Caco-2 (cell line): ENCODE measurements around the gene SNX1. TPM values are rescaled to one million over a fixed set of nuclear protein-coding genes. Genes with fewer than 3 reads are reported as not detected.
"Not testable (repeated sequence)": the region's sequence is repeated elsewhere in the genome, so short reads cannot be mapped to it uniquely, and the experiment has no call there.

Source experiments
- BruUV-seq: library from RNA; stranded (reverse); fragments of 400-500 nt; replicated peaks from 2 replicates; lab custom pipeline; 2021; lab: Mats Ljungman, UMichigan
- CTCF ChIA-PET: fragments of 300-600 bp; sonication (Branson Sonifier 250); formaldehyde crosslinking; loops from one replicate; lab custom pipeline; 2022; ENCODE audit warnings: antibody characterized with exemption; lab: Charles Lee
- POLR2A ChIA-PET: fragments of 300-600 bp; sonication (Branson Sonifier 250); formaldehyde crosslinking; loops from one replicate; lab custom pipeline; 2022; ENCODE audit warnings: antibody characterized with exemption; lab: Charles Lee
- DNase-seq, 2 experiments: peaks; one replicate each; pipeline versions ENCODE4 v3.0.0 to v3.0.0-alpha.2; 2020 to 2022
- H3K27me3 ChIP-seq: replicated peaks from 2 replicates; pipeline ENCODE4 v1.6.0; 2011; ENCODE audit warnings: low read length; ENCODE audit not compliant: control insufficient read depth, insufficient read depth
- H3K36me3 ChIP-seq: 2 replicates; pipeline ENCODE4 v1.5.1; 2011; ENCODE audit warnings: low read length; ENCODE audit not compliant: control insufficient read depth, insufficient read depth
- H3K4me1 ChIP-seq: fragments of 250-450 bp; sonication (Bioruptor Pico); 2 replicates; pipeline ENCODE4 v1.5.1; 2020; ENCODE audit warnings: mild to moderate bottlenecking
- H3K4me3 ChIP-seq: 2 replicates; pipeline ENCODE4 v1.5.1; 2011; ENCODE audit warnings: low read depth, mild to moderate bottlenecking, control low read depth, low read length
- H3K9me3 ChIP-seq: fragments of 250-450 bp; sonication (Bioruptor Pico); 2 replicates; pipeline ENCODE4 v1.5.1; 2020; ENCODE audit warnings: mild to moderate bottlenecking, moderate library complexity
- H3K27ac Mint-ChIP-seq: one replicate; pipeline ENCODE4 v1.8.0; 2022; ENCODE audit warnings: mixed read lengths; ENCODE audit not compliant: unreplicated experiment
- H3K27me3 Mint-ChIP-seq: one replicate; pipeline ENCODE4 v1.8.0; 2022; ENCODE audit warnings: mixed read lengths; ENCODE audit not compliant: insufficient read depth, unreplicated experiment
- H3K36me3 Mint-ChIP-seq: one replicate; pipeline ENCODE4 v1.8.0; 2022; ENCODE audit warnings: mild to moderate bottlenecking, mixed read lengths; ENCODE audit not compliant: insufficient read depth, unreplicated experiment
- H3K4me1 Mint-ChIP-seq: one replicate; pipeline ENCODE4 v1.8.0; 2022; ENCODE audit warnings: low read depth, mixed read lengths; ENCODE audit not compliant: unreplicated experiment
- H3K4me3 Mint-ChIP-seq: one replicate; pipeline ENCODE4 v1.8.0; 2022; ENCODE audit warnings: mild to moderate bottlenecking, moderate library complexity, mixed read lengths; ENCODE audit not compliant: unreplicated experiment
- H3K9me3 Mint-ChIP-seq: one replicate; pipeline ENCODE4 v1.8.0; 2022; ENCODE audit warnings: mixed read lengths; ENCODE audit not compliant: unreplicated experiment
- intact Hi-C: fragments of 100-400 bp; cut with micrococcal nuclease; formaldehyde crosslinking; loops from one replicate; pipeline ENCODE4 v1.10.0; 2022; ENCODE audit not compliant: unreplicated experiment
- total RNA-seq: library from RNA; stranded (reverse); gene quantifications from 2 replicates; pipeline ENCODE4 v1.2.3, GENCODE V29; 2022
- TF ChIP-seq, protein P1 (sequence below), 2 experiments: fragments of 200-600 bp in 1 of 2; IDR thresholded peaks; 1 replicate in 1 of 2; 2 replicates in 1 of 2; pipeline versions ENCODE4 v1.5.1 to v1.8.0; 2011 to 2022; ENCODE audit warnings: antibody characterized with exemption in 1 of 2, control low read depth in 1 of 2, inconsistent platforms in 1 of 2, low read depth in 1 of 2, low read length in 1 of 2, mild to moderate bottlenecking in 1 of 2, moderate library complexity in 1 of 2; ENCODE audit not compliant: insufficient read depth in 1 of 2, severe bottlenecking in 1 of 2, unreplicated experiment in 1 of 2

The SNX1 gene
- total RNA-seq, 1 experiment from 2014 or later = 75.7 TPM

DNA sequence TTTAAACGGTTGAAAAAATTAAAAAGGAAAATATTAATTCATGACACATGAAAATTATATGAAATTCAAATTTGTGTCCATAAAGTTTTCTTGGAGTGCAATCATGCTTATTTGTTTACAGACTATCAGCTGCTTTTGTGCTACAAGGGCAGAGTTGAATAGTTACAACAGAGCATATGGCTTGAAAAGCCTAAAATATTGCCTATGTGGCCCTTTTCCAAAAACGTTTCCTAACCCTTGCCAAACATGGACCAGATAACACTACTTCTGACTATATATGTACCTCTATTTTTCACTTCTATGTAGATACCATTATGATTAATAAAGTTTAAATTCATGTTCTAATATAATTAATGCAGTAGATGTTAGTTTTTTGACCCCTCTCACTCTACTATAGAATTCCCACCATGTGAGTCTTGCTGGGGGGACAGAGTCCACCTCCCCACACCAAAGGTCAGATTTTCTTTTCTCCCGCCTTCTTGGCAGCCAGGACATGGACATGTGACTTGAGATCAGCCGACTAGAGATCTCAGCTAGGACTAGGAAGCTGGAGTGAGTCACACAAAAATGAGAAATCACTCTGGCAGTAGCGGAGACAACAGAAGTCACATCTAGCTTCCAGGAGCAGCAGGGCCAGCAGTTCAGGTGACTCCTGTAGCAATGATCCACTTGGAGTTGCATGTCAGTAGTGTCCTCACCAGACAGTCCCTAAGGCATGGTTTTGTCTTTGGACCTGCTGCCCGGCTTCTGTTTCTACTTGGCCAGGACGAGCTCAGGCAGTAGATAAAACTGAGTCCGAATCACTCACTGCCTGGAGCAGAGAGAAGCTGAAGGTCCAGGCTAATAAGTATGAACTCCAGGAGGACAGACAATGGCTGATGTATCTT is 24.6 kb upstream of the SNX1 start:
- TF ChIP-seq, protein P1, sequence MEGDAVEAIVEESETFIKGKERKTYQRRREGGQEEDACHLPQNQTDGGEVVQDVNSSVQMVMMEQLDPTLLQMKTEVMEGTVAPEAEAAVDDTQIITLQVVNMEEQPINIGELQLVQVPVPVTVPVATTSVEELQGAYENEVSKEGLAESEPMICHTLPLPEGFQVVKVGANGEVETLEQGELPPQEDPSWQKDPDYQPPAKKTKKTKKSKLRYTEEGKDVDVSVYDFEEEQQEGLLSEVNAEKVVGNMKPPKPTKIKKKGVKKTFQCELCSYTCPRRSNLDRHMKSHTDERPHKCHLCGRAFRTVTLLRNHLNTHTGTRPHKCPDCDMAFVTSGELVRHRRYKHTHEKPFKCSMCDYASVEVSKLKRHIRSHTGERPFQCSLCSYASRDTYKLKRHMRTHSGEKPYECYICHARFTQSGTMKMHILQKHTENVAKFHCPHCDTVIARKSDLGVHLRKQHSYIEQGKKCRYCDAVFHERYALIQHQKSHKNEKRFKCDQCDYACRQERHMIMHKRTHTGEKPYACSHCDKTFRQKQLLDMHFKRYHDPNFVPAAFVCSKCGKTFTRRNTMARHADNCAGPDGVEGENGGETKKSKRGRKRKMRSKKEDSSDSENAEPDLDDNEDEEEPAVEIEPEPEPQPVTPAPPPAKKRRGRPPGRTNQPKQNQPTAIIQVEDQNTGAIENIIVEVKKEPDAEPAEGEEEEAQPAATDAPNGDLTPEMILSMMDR (IDR thresholded peaks at IDR 0.05; ENCODE audit: insufficient read depth in 1 of 2, low read depth in 1 of 2, low read length in 1 of 2, severe bottlenecking in 1 of 2, unreplicated experiment in 1 of 2) = no peak
- BruUV-seq = no TSS peak
- no peaks in the 10 kb centered on the region; the same call in 1 of the 2 replicates for H3K36me3 ChIP-seq
- Mint-ChIP-seq H3K27ac (no peak overlapping the region), H3K9me3 (no peaks in the 10 kb centered on the region), H3K4me3 (no peak overlapping the region), H3K4me1 (peaks cover 5% of the 10 kb centered on the region), H3K36me3 (peaks cover 12% of the 10 kb centered on the region), H3K27me3 (no peaks in the 10 kb centered on the region)
- peaks cover 22% of the 10 kb centered on the region for H3K4me1 ChIP-seq
- intact Hi-C loops = no loop called here
- H3K27me3 ChIP-seq = no peaks in the 10 kb centered on the region
- POLR2A ChIA-PET = no interaction called here
- no peaks in the 10 kb centered on the region for H3K9me3 ChIP-seq
- DNase-seq = no peak
- H3K4me3 ChIP-seq = no peak overlapping the region
- CTCF ChIA-PET = interaction anchor here (0.6 to 1.4 kb wide), 3 partner anchors 25 to 1023 kb away, joined by 3 to 4 read pairs (median 3); partner anchors contain the start of gene DAPK2

DNA sequence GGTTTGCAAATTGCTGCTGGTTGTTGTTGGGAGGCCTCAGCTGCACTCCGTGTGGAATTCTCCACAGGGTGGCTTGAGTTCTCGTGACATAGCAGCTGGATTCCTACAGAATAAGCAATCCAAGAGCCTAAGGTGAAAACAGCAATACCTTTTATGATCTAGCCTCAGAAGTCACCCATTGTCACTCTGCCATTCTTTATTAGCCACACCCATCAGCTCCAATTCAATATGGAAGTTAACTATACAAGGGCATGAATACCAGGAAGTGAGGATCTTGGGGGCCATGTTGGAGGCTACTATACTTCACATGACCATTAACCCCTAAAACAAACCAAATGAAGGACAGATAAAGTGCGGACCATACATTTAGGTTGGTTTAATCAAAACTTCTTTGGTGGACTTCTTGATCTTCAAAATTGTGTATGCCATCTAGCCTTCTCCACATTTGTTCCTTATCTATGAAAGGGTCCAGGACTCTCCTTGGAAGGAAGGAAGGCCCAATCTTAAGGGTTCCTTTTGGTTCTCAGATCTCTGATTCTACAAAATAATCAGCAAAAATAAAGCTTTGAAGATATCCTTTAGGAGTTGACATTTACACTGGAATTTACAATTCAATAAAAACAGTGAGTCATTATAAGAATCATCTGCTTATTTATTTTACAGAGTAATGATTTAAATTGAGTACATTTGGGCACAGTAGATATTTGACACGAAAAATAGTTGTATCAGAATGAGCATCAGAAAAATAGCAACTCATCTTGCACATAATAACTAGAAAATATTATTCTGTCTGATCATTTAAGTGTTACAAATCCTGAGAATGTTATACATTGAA is 23.6 kb upstream of the SNX1 start:
- no peak overlapping the region for H3K4me3 ChIP-seq
- BruUV-seq = no TSS peak
- Mint-ChIP-seq H3K36me3 (peaks cover 15% of the 10 kb centered on the region), H3K27ac (no peak overlapping the region), H3K27me3 (no peaks in the 10 kb centered on the region), H3K4me3 (no peak overlapping the region), H3K9me3 (no peaks in the 10 kb centered on the region), H3K4me1 (peaks cover 5% of the 10 kb centered on the region)
- intact Hi-C loops = no loop called here
- peaks cover 22% of the 10 kb centered on the region for H3K4me1 ChIP-seq
- TF ChIP-seq, protein P1 (IDR thresholded peaks at IDR 0.05; ENCODE audit: insufficient read depth in 1 of 2, low read depth in 1 of 2, low read length in 1 of 2, severe bottlenecking in 1 of 2, unreplicated experiment in 1 of 2) = no peak
- no peaks in the 10 kb centered on the region for H3K27me3 ChIP-seq
- no peak for DNase-seq
- H3K9me3 ChIP-seq = no peaks in the 10 kb centered on the region
- no peaks in the 10 kb centered on the region; the same call in 1 of the 2 replicates for H3K36me3 ChIP-seq
- ChIA-PET CTCF (interaction anchor here (0.5 to 1.4 kb wide), 3 partner anchors 26 to 1024 kb away, joined by 3 to 5 read pairs (median 3); partner anchors contain the start of gene DAPK2), POLR2A (no interaction called here)

DNA sequence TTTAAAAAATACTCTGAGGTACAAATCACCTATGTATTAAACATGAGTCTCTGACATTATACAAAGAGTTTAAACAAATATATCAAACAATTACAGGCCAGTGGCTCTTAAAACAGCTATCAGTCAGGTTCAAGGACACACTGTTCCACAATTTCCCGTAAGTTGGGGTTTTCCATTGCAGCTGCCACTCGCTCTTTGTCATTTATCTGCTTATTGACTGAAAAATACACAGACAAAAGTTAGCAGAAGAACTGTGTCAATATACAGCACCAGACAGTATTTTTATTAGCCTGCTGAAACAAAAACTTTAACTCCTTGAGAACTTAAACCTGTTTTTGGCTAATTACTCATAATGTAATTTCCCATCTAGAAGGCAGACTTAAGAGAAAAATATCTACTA is 23.0 kb upstream of the SNX1 start:
- TF ChIP-seq, protein P1 (IDR thresholded peaks at IDR 0.05; ENCODE audit: insufficient read depth in 1 of 2, low read depth in 1 of 2, low read length in 1 of 2, severe bottlenecking in 1 of 2, unreplicated experiment in 1 of 2) = no peak
- Mint-ChIP-seq H3K36me3 (peaks cover 15% of the 10 kb centered on the region), H3K4me3 (no peak overlapping the region), H3K27ac (no peak overlapping the region), H3K9me3 (no peaks in the 10 kb centered on the region), H3K4me1 (peaks cover 5% of the 10 kb centered on the region), H3K27me3 (no peaks in the 10 kb centered on the region)
- no peak for DNase-seq
- CTCF ChIA-PET = no interaction called here
- H3K9me3 ChIP-seq = no peaks in the 10 kb centered on the region
- TSS peak; percentile 54 for BruUV-seq
- H3K36me3 ChIP-seq = no peaks in the 10 kb centered on the region; the same call in 1 of the 2 replicates
- H3K27me3 ChIP-seq = no peaks in the 10 kb centered on the region
- H3K4me3 ChIP-seq = no peak overlapping the region
- intact Hi-C loops = no loop called here
- H3K4me1 ChIP-seq = peaks cover 22% of the 10 kb centered on the region
- POLR2A ChIA-PET = no interaction called here

DNA sequence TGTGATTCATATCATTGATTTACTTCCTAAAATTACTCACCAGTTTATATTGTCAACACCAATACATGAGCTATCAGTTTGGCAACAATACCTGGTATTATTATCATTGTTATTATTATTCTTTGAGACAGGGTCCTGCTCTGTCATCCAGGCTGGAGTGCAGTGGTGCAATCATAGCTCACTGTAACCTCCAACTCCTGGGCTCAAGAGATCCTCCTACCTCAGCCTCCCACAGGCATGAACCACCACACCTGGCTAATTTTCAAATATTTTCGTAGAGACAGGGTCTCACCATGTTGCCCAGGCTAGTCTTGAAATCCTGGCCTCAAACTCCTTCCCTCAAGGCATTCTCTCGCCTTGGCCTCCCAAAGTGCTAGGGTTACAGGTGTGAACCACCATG is 22.3 kb upstream of the SNX1 start:
- ChIA-PET POLR2A (interaction anchor here (0.5 kb wide), 1 partner anchor 840 kb away, joined by 3 read pairs; no protein-coding TSS in a partner anchor), CTCF (interaction anchor here (1.2 kb wide), 1 partner anchor 20 kb away, joined by 7 read pairs; the partner anchor contains the start of gene CIAO2A)
- H3K9me3 ChIP-seq, H3K4me3 ChIP-seq, BruUV-seq, H3K27me3 ChIP-seq, DNase-seq, intact Hi-C loops, H3K27ac Mint-ChIP-seq, H3K4me3 Mint-ChIP-seq, H3K27me3 Mint-ChIP-seq, H3K9me3 Mint-ChIP-seq, H3K4me1 Mint-ChIP-seq, H3K36me3 ChIP-seq: not testable (repeated sequence)
- peaks cover 15% of the 10 kb centered on the region for H3K36me3 Mint-ChIP-seq
- H3K4me1 ChIP-seq = peaks cover 22% of the 10 kb centered on the region
